OCI-LY3 (cell line): Measurements from ENCODE around the gene DIPK1C.

Source experiments
- CTCF ChIP-seq: fragments of 200-600, 300-600 bp; sonication (generic); IDR thresholded peaks from 2 replicates; pipeline ENCODE4 v1.5.1; 2014; ENCODE audit warnings: antibody characterized with exemption, low read length, low read depth
- EZH2phosphoT487 ChIP-seq: fragments of 200-600 bp; shearing (Covaris generic); IDR thresholded peaks from 2 replicates; pipeline ENCODE4 v1.6.1; 2018; ENCODE audit warnings: antibody characterized with exemption, mixed run types, low read depth

- TF ChIP-seq CTCF (no peak), EZH2phosphoT487 (no peak)
Measured at GRCh38 chr18:74473976-74474640, 17.0 kb upstream of the DIPK1C start.
